ENCODE measurements around the gene KIF26A.

The KIF26A gene

DNA sequence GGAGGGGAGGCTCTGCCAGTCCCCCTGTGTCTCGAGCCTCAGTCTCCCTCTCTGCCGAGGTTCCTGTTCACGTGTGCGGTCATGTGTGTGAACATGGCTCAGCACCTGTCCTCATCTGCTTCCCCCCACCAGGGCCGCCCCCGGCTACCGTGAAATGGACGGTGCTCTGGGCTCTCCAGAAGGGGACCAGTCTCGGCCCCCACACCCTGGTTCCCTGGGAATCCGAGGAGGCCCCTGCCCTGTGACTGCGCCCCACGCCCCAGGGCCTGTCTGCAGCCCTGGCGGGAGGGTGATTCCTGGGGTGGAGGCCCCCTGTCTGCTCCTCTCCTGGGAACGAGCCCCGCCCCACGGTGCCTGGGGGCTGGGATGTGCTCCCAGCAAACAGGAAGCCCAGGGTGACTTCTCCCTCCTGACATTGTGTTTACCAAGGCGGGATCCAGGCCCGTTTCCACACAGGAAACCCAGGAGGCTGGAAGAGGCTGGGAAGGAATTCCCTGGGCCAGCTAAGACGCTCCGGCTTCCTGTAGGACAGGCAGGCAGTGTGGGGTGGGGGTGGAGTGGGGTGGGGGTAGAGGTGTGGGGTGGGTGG lies 46.6 kb downstream of the KIF26A start:
- no peak overlapping the region for H3K27ac Mint-ChIP-seq
- no peaks in the 10 kb centered on the region for H3K36me3 Mint-ChIP-seq (ENCODE audit: insufficient read depth)
- DNase-seq (no peak), ATAC-seq (replicated peaks) (no peak)
- H3K4me1 Mint-ChIP-seq (ENCODE audit: low read depth in 2 of 2) = no peaks in the 10 kb centered on the region
- H3K9me3 Mint-ChIP-seq = no peaks in the 10 kb centered on the region
- peaks cover 3 to 28% of the 10 kb centered on the region in 2 donors for H3K27me3 Mint-ChIP-seq
- no peak overlapping the region for H3K4me3 Mint-ChIP-seq

DNA sequence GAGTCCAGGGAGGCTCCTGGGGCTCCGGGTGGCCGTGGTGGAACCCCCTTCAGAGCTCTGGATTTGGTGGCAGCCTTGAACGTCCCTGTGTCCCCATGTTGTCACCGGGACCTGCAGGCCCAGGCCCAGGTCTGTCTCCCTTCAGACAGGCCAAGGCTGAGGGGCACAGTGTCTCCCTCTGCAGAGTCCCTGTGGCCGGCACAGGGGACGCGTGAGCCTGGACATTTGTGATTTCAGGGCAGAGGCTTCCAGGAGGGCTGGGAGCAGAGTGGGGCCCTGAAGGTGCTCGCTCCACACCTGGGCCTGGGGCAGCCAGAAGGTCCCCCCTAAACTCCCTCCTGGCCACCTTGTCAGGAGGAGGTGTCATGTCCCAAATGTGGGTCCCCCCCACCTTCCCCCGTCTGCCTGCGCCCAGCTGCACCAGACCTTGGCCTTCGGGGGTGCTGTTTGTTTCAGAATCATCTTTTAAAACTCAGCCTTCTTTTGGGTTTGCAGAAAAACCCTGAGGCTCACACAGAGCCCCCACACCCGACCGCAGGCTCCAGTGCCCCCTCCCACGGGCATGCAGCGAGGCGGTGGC lies 47.6 kb downstream of the KIF26A start:
- Mint-ChIP-seq H3K4me3 (no peak overlapping the region), H3K9me3 (no peaks in the 10 kb centered on the region), H3K27me3 (peaks cover 0 to 19% of the 10 kb centered on the region in 2 donors), H3K27ac (no peak overlapping the region), H3K36me3 (ENCODE audit: insufficient read depth) (no peaks in the 10 kb centered on the region), H3K4me1 (ENCODE audit: low read depth in 2 of 2) (no peaks in the 10 kb centered on the region)
- DNase-seq (no peak), ATAC-seq (replicated peaks) (no peak)

DNA sequence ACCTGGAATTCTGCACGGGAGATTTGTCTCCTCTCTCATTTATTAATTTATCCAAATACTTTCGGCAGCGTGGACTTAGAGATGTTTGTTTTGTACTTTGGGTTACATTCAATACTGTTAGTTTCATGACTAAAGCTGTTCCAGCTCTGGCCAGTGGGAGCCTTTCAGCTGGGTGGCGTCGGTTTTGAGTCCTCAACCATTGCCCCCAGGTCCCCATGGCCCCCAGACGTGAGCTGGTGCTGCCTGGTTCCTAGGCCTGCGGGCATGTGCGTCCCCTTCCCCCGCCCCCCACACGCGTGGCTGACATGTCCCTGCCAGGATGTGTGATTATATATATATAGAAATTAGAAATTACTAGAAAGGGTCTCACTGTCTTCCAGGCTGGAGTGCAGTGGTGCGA lies 48.2 kb downstream of the KIF26A start:
- no peak for ATAC-seq (replicated peaks)
- Mint-ChIP-seq H3K4me1 (ENCODE audit: low read depth in 2 of 2) (no peaks in the 10 kb centered on the region), H3K36me3 (ENCODE audit: insufficient read depth) (no peaks in the 10 kb centered on the region), H3K9me3 (no peaks in the 10 kb centered on the region), H3K27ac (no peak overlapping the region), H3K4me3 (no peak overlapping the region), H3K27me3 (peaks cover 0 to 20% of the 10 kb centered on the region in 2 donors)
- DNase-seq = no peak

DNA sequence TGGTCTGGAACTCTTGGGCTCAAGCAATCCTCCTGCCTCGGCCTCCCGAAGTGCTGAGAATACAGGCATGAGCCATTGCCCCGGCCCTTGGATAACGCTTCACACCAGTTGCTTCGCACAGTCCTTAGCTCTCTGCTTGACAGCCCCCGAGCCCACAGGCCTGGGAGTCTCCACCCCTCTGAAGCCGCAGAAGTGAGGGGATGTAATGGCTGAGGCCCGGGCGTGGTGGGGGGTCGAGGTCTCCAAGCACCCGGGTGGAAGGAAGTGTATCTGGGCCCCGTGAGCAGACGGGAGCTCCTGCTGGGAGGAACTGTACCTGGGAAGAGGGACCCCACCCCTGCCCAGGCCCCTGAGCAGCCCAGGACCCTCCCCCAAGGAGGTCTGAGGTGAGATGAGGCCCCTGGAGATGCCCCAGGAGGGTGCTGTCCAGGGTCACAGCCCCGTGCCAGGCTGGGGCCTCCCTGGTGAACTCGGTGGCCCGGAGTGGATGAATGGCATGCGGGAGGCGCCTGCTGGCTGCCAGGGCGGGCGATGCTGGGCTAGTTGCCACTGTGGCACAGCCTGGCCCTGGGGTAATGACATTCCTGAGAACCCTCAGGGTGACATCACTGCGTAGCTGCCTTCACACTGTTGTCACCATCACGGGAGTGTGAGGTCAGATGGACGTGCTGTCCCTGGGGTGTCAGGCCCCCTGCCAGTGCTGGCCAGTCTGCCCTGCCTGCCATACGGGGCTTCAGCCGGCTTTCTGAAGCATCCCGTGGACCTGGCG lies 48.9 kb downstream of the KIF26A start:
- ATAC-seq (replicated peaks) (no peak), DNase-seq (no peak)
- H3K36me3 Mint-ChIP-seq (ENCODE audit: insufficient read depth) = no peaks in the 10 kb centered on the region
- peaks cover 0 to 24% of the 10 kb centered on the region in 2 donors for H3K27me3 Mint-ChIP-seq
- H3K4me1 Mint-ChIP-seq (ENCODE audit: low read depth in 2 of 2) = no peaks in the 10 kb centered on the region
- H3K9me3 Mint-ChIP-seq = no peaks in the 10 kb centered on the region
- no peak overlapping the region for H3K4me3 Mint-ChIP-seq
- H3K27ac Mint-ChIP-seq = no peak overlapping the region

DNA sequence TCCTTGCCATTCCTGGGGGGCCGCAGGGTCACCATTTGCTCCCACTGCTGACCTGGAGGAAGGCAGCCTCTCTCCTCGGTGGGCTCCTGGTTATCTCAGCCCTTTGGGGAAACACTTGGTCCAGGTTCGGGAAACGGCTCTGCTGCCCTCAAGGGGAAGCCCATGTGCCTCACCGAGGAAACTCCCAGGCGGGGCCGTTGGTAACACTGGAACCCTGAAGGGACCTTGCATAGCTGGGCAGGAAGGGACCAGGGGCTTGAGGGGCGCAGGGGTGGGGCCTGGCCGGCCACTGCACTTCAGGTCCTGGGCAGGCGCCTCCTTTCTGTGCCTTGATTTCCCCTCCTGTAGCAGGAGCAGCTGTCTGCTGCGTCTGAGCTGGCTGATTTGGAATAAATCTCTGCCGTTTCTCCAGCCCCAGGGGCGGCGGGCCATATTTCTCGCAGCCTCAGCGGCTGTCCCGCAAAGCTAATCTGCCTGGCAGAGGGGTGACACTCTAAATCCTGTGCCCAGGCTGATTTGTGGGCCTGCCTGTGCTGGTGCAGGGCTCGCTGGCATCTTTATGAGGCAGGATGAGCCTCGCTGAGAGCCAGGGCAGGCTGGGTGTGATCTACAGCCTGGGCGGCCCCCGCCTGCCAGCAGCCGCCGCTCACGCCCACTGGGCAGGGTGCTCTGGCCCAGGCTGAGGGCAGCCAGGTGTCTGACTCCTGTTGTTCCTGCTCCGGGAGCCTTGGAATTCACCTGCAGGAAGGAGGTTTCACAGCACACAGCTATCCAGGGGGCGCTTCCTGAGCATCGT lies 49.7 kb downstream of the KIF26A start:
- no peak for DNase-seq
- Mint-ChIP-seq H3K27ac (no peak overlapping the region), H3K27me3 (peaks cover 0 to 24% of the 10 kb centered on the region in 2 donors), H3K4me3 (no peak overlapping the region), H3K9me3 (no peaks in the 10 kb centered on the region), H3K36me3 (ENCODE audit: insufficient read depth) (no peaks in the 10 kb centered on the region), H3K4me1 (ENCODE audit: low read depth in 2 of 2) (no peaks in the 10 kb centered on the region)
- ATAC-seq (replicated peaks) = no peak

DNA sequence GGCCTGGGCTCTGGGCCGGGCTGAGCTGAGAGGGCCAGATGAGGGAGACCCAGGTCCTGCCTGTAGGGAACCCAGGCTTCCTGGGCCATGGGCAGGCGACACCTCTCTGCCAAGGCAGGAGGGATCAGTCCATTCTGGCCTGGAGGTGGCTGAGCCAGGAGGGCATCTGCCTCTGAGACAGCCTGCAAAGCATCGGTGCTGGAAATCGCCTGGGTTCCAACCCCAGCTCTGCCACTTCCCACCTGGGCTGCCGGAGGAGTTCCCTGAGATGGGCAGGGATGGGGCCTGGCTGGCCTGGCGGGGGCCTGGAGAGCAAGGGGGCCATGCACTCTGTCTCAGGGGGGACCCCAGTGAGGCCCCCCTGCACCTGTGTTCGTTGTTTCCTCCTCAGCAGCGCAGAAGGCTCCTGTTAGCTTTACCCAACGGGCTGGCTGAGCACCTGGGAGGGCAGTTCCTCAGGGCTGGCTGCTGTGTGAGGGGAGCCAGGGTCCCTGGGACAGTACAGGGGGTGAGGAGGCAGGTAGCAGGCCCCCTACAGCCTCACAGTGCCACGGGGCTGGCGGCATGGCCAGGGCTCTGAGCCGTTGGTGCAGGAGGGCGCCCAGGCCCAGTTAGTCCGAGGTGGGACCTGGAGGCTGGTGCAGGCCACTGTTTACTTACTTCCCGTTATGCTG lies 50.5 kb downstream of the KIF26A start:
- Mint-ChIP-seq H3K4me3 (no peak overlapping the region), H3K4me1 (ENCODE audit: low read depth in 2 of 2) (no peaks in the 10 kb centered on the region), H3K9me3 (no peaks in the 10 kb centered on the region), H3K27ac (no peak overlapping the region), H3K36me3 (ENCODE audit: insufficient read depth) (no peaks in the 10 kb centered on the region), H3K27me3 (peaks cover 0 to 17% of the 10 kb centered on the region in 2 donors)
- ATAC-seq (replicated peaks) = no peak
- DNase-seq = no peak

DNA sequence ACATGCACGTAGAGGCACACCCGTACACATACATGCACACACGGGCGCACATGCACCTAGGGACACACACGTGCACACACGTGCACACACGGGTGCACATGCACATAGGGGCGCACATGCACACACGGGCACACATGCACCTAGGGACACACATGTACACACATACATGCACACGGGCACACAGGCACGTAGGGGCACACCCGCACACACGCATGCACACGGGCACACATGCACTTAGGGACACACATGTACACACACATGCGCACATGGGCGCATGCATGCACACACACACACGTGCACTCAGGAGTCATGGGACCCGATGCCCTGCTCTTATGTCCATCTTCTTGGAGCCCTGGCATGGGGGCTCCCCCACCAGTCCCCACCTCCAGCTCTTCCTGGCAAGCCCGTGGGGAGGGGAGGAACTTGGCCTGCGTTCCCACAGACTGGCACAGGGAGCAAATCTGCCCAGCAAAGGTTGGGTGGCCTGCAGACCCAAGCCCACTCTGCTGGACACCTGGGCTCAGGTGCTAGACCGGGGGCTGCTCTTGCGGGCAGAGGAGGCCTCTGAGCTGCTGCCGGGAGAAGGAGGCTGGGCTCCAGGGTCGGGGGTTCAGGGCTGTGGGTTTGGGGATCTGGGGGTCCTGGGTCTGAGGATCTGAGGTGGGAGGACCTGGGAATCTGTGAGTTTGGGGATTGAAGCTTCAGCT lies 51.4 kb downstream of the KIF26A start:
- ATAC-seq (replicated peaks) (no peak), DNase-seq (no peak)
- H3K27ac Mint-ChIP-seq = no peak overlapping the region
- H3K27me3 Mint-ChIP-seq = peaks cover 5 to 15% of the 10 kb centered on the region in 2 donors
- H3K36me3 Mint-ChIP-seq (ENCODE audit: insufficient read depth) = no peaks in the 10 kb centered on the region
- no peak overlapping the region for H3K4me3 Mint-ChIP-seq
- no peaks in the 10 kb centered on the region for H3K4me1 Mint-ChIP-seq (ENCODE audit: low read depth in 2 of 2)
- H3K9me3 Mint-ChIP-seq = no peaks in the 10 kb centered on the region

DNA sequence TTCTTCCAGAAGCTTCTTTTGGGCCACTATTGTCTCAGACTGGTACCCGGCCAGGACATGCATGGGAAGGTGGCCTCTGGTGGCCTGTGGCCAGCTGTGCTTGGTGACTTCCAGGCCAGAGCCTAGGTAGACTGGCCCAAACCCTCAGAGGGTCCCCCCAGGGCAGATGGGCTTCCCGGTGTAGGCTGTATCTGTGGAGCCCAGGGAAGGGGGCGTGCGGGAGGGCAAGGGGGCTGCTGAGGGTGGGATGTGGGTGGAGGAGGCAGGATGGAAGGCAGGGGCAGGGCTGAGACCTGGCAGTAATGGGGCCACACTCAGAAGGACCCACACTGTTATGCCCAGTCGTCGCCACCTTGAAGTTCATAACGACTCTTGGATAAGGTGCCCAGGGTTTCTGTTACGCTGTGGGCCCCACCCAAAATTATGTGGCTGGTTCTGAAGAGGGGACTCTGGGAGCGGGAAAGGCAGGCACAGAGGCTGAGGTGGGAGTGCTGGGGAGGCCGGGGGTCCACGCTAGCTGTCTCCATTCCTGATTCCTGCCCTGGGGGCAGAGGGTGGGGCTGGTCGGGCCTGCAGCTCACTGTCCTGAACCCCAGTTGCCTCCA lies 52.1 kb downstream of the KIF26A start:
- no peaks in the 10 kb centered on the region for H3K4me1 Mint-ChIP-seq (ENCODE audit: low read depth in 2 of 2)
- H3K27me3 Mint-ChIP-seq = peaks cover 5 to 15% of the 10 kb centered on the region in 2 donors
- no peak for ATAC-seq (replicated peaks)
- H3K27ac Mint-ChIP-seq = no peak overlapping the region
- no peak overlapping the region for H3K4me3 Mint-ChIP-seq
- H3K9me3 Mint-ChIP-seq = no peaks in the 10 kb centered on the region
- no peak for DNase-seq
- no peaks in the 10 kb centered on the region for H3K36me3 Mint-ChIP-seq (ENCODE audit: insufficient read depth)

DNA sequence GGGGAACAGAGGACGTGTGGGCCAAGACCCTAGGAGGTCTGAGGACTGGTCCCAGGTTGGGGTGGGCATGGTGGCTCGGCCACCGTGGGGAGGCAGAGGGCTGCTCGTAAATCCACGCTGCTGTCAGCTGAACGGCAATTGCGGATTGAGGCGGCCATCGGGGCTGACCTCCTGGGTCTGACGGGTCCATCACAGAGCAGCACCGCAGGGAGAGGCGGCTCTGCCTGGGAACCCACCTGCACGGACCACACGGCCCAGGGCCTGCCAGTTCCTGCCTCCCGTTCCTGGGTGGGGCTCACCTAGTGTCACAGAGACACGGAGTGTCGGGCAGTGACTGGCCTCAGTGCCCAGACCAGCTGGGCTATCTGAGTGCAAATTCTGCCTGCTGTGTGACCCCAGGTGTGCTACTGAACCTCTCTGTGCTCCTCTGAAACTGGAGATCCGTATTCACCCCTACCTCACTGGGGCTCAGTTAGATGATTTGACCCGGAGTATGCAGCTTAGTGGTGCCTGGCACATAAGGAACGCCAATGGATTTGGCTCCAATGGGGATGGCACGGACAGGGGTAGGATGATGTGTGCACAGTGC lies 53.1 kb downstream of the KIF26A start:
- DNase-seq = no peak
- no peaks in the 10 kb centered on the region for H3K4me1 Mint-ChIP-seq (ENCODE audit: low read depth in 2 of 2)
- no peak overlapping the region for H3K4me3 Mint-ChIP-seq
- no peak for ATAC-seq (replicated peaks)
- no peak overlapping the region for H3K27ac Mint-ChIP-seq
- H3K27me3 Mint-ChIP-seq = peaks cover 5 to 15% of the 10 kb centered on the region in 2 donors
- H3K9me3 Mint-ChIP-seq = no peaks in the 10 kb centered on the region
- H3K36me3 Mint-ChIP-seq (ENCODE audit: insufficient read depth) = no peaks in the 10 kb centered on the region

DNA sequence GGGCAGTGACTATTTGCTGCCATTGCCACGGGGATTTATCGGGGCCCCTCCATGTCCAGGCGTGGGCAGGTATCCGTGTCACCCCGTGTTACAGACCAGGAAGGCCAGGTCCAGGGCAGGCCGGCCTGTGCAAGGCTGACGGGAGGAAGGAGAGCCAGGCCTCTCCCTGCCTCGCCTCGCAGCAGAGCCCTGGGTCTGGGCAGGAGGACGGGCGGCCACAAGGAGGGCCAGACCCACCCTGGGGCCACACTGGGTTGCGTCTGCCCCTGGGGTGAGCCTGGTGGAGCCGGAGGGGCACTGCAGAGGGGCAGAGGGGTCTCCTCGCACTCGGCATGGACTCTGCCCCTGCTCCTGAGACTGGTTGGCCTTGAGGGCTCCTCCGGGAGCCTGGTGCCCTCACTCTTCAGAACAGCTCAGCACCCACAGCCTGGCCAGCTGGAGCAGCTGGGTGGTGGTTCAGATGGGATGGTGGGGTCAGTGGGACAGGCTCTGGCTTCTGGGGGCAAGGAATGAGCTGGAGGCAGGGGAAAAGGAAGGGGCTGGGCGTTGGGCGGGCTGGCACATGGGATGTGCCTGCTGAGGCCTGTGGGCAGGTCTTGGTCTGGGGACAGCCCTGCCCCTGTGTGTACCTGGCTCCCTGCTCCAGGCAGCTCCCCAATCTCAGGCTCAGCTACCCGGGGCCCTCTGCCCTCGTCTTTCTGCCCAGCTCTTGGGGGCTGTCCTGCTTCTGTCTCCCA lies 53.9 kb downstream of the KIF26A start:
- no peak overlapping the region for H3K4me3 Mint-ChIP-seq
- no peak for ATAC-seq (replicated peaks)
- H3K27me3 Mint-ChIP-seq = peaks cover 5 to 15% of the 10 kb centered on the region in 2 donors
- no peak for DNase-seq
- H3K36me3 Mint-ChIP-seq (ENCODE audit: insufficient read depth) = no peaks in the 10 kb centered on the region
- H3K9me3 Mint-ChIP-seq = no peaks in the 10 kb centered on the region
- peaks cover 0 to 2% of the 10 kb centered on the region in 2 donors for H3K4me1 Mint-ChIP-seq (ENCODE audit: low read depth in 2 of 2)
- H3K27ac Mint-ChIP-seq = no peak overlapping the region

DNA sequence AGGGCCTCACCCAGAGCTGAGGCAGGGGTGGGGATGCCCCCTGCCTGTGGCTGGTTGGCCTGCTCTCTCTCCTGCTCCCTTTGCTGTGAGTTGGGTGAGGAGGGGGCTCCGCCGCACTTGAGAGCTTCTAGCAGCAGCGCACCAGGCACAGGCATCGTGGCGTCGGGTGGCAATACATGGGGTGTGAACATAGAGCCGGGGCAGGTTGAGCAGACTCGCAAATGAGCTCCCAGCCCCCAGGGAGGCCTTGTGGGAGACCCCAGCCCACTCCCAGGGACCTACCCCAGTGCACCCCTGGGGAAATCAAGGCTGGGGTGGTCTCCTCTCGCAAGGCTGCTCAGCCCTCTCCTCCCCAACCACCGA lies 54.5 kb downstream of the KIF26A start:
- Mint-ChIP-seq H3K27me3 (peaks cover 5 to 15% of the 10 kb centered on the region in 2 donors), H3K27ac (no peak overlapping the region), H3K4me1 (ENCODE audit: low read depth in 2 of 2) (peaks cover 0 to 2% of the 10 kb centered on the region in 2 donors), H3K4me3 (no peak overlapping the region), H3K9me3 (no peaks in the 10 kb centered on the region), H3K36me3 (ENCODE audit: insufficient read depth) (no peaks in the 10 kb centered on the region)
- DNase-seq (no peak), ATAC-seq (replicated peaks) (no peak)

DNA sequence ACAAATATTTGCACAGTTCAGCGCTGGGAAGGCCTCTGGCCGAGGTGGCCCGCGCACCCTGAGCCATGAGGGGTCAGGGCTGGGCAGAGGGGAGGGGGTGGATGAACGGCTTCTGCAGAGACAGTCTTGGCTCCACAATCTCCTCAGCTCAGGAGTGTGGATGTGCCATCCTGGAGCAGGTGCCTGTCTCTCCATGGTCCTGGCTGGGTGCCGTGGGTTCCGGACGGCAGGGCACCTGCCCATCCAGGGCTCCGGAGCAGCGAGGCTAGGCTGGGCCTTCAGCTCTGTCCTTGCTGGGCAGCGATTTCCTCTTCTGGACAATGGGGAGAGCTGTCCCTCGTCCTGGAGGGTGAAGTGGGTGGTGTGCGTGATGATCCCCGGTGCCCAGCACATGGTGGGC lies 55.6 kb downstream of the KIF26A start:
- H3K27me3 Mint-ChIP-seq = peaks cover 5 to 15% of the 10 kb centered on the region in 2 donors
- no peaks in the 10 kb centered on the region for H3K36me3 Mint-ChIP-seq (ENCODE audit: insufficient read depth)
- H3K27ac Mint-ChIP-seq = no peak overlapping the region
- ATAC-seq (replicated peaks) (no peak), DNase-seq (no peak)
- no peaks in the 10 kb centered on the region for H3K9me3 Mint-ChIP-seq
- no peak overlapping the region for H3K4me3 Mint-ChIP-seq
- H3K4me1 Mint-ChIP-seq (ENCODE audit: low read depth in 2 of 2) = peaks cover 0 to 2% of the 10 kb centered on the region in 2 donors

Measured in effector memory CD8-positive, alpha-beta T cell (primary cell).